KBM-7 (cell line): ENCODE data around the gene FAM193A.

Source experiments
- DNase-seq: peaks from one replicate; pipeline ENCODE4 v3.0.0-alpha.2; 2015
- in situ Hi-C: fragments of 300-500 bp; cut with MboI; formaldehyde crosslinking; loops from 2 replicates; pipeline ENCODE4 v1.14.3; 2020; ENCODE audit warnings: low sequenced_read_pairs, low pct_unique_long_range_greater_than_20kb, mixed read lengths

Gene FAM193A, protein sequence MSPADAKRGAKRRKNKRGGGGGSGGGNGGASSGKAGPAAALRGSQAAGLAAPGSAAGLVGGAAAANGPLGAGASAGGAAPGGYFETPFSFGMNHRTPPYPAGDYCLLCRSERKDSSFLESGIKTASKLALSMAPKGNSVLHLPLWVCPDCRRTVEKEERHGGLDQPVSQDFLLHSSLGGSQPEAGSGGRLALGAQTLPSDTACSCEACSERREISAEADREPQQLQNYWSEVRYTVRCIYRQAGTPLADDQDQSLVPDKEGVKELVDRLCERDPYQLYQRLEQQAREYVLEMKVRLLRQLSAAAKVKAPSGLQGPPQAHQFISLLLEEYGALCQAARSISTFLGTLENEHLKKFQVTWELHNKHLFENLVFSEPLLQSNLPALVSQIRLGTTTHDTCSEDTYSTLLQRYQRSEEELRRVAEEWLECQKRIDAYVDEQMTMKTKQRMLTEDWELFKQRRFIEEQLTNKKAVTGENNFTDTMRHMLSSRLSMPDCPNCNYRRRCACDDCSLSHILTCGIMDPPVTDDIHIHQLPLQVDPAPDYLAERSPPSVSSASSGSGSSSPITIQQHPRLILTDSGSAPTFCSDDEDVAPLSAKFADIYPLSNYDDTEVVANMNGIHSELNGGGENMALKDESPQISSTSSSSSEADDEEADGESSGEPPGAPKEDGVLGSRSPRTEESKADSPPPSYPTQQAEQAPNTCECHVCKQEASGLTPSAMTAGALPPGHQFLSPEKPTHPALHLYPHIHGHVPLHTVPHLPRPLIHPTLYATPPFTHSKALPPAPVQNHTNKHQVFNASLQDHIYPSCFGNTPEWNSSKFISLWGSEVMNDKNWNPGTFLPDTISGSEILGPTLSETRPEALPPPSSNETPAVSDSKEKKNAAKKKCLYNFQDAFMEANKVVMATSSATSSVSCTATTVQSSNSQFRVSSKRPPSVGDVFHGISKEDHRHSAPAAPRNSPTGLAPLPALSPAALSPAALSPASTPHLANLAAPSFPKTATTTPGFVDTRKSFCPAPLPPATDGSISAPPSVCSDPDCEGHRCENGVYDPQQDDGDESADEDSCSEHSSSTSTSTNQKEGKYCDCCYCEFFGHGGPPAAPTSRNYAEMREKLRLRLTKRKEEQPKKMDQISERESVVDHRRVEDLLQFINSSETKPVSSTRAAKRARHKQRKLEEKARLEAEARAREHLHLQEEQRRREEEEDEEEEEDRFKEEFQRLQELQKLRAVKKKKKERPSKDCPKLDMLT (N-terminal part only)

DNA sequence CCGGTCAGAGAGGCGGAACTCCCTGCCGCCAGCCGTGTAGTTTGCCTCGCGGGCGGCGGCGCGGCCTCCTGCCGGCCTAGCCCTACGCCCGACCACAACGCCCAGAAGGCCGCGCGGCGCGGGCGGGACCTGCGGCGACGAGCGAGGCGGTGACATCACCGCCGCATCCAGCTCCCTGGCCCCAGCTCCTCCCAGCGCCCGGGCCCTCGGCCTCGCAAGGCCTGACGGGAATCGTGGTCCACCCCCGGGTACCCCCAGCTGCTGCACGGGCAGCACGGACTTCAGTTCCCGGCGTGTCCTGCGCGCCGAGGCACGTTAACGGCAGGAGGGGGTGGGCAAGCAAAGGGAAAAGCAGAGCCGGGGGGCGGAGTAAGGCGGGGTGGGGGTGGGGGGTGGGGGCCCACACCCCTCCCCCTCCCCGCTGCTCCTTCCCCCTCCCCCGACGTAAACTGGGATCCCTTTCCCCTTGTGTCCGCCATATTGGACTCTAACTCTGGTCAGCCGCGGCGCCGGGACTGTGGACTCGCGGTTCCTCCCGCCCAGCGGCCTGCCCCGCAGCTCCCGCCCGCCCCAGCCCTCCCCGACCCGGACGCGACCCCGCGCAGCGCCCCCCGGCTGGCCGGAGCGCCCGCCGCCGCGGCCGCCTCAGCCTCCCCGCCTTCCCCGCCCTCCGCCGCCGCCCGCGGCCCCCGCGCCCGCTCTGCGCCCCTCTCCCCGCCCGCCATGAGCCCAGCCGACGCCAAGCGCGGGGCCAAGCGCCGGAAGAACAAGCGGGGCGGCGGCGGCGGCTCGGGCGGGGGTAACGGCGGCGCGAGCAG lies at the start of gene FAM193A:
FAM193A (plus strand) TSS at position 455 of the 818 bp plus-strand sequence; CDS start at position 724, 269 bp downstream.
- peak; percentile 99 for DNase-seq
- in situ Hi-C loops = no loop called here

- in situ Hi-C loops = no loop called here
- no peak for DNase-seq
Observed at GRCh38 chr4:2486981-2487380, 49.5 kb upstream of the FAM193A start.

DNA sequence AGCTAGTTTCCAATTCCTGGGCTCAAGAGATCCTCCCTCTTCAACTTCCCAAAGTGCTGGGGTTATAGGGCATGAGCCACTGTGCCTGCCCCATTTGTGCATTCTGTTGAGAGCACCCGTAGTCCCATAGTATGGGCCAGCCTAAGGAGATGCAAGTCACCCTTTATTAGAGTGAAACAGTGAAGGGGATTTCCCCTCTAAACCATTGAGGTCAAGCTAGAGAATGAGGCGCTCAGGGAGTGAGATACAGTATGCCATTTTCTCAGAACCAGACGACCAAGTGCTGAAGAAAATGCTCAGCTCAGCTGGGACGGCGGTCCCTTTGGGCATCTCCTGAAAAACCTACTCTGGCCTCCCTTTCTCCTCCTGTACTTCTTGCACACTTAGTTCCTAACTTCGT lies 48.8 kb upstream of the FAM193A start:
- in situ Hi-C loops = no loop called here
- DNase-seq = no peak

- no peak for DNase-seq
- in situ Hi-C loops = no loop called here
Observed at GRCh38 chr4:2489081-2489805, 47.2 kb upstream of the FAM193A start.

DNA sequence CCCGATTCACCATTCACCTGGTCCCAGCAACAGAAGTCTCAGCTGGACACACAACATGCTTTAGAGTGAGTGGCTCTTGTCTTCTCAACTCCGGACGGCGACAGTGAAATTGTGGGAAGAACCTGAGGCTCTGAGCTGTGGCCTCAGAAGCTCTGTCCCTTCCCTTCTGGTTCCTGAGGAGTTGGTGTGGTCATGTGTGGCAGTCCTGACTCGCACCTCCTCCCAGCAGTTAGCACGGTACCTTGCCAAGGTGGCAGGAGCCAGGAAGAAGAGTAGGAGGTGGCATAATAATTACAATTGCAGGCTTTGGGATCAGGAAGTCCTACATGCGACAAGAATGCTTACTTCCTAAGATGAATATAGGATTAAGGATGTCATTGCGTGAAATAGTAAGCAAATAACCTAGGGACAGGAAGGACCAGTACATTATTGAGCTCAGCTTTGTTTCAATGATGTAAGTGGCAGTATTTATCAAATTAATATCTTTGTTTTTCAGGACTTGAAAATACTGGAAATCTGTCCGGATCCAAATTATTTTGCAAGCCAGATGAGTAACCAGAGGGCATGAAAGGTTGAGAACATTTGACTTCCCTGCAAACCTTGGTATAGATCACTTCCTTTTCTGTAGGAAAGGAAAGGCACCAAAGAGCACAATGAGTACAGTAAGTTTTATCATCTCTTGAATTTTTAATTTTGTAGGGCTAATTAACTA lies 46.5 kb upstream of the FAM193A start:
- in situ Hi-C loops = no loop called here
- no peak for DNase-seq

DNA sequence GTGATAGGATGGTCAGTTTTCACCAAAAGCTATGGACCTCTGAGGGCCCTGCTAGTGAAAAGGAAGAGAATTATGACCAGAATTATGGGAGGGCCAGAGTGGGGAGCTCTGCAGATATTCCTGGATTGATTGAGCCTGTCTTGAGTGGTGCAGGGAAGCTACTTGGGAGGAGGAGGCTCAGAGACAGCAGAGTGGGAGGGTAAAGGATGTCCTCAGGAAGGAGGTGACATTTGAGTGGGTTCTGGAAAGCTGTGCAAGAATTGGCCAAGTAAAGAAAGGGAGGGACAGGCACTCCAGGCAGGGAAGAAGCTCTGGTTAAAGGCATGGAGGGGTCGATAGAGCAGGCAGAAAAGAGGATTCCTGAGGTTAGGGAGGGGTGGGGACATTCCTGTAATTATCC lies 43.5 kb upstream of the FAM193A start:
- in situ Hi-C loops = no loop called here
- DNase-seq = no peak

- no peak for DNase-seq
- in situ Hi-C loops = no loop called here
Observed at GRCh38 chr4:2494992-2495391, 41.5 kb upstream of the FAM193A start.

- no peak for DNase-seq
- in situ Hi-C loops = no loop called here
Observed at GRCh38 chr4:2497324-2497723, 39.1 kb upstream of the FAM193A start.

GRCh38 chr4:2497931-2498330 lies 38.5 kb upstream of the FAM193A start:
- in situ Hi-C loops = no loop called here
- DNase-seq = no peak

- no peak for DNase-seq
- in situ Hi-C loops = no loop called here
Observed at GRCh38 chr4:2500547-2500946, 35.9 kb upstream of the FAM193A start.

- in situ Hi-C loops = no loop called here
- DNase-seq = no peak
Observed at GRCh38 chr4:2501034-2501594, 35.3 kb upstream of the FAM193A start.

DNA sequence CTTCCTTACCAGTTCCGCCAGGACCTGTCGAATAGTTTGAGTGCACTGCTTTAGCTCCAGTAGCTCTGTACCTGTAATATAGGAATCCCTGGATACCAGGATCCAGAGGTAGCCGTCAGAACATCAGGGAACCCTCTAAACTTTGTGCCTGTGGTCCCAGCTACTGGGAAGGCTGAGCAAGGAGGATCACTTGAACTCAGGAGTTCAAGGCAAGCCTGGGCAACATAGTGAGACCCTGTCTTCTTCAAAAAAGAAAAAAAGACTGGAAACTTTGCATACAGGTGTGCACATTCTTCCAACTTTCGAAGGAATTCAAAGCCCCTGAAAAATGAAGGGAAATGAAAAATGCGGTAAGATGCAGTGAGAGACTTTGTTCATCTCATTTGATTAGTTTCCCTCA lies 32.6 kb upstream of the FAM193A start:
- DNase-seq = no peak
- in situ Hi-C loops = no loop called here

DNA sequence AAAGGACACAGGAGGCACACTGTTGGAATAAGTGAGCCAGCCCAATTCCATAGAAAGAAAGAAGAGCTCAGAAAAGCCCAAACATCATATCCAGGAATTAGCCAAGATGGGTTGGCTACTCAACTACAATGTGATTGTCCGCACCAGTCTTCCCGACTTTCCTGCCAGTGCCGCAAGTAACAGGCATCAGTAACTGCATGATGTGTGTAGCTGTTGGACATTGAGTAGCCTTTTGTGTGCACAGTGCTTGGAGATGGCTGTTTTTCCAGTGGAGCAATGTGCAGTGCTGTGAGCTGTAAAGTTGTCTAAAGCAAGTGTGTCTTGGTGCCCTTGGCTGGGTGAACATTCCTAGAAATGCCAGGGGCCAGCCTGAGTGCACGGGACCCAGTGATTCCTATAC lies 29.2 kb upstream of the FAM193A start:
- no peak for DNase-seq
- in situ Hi-C loops = no loop called here

DNA sequence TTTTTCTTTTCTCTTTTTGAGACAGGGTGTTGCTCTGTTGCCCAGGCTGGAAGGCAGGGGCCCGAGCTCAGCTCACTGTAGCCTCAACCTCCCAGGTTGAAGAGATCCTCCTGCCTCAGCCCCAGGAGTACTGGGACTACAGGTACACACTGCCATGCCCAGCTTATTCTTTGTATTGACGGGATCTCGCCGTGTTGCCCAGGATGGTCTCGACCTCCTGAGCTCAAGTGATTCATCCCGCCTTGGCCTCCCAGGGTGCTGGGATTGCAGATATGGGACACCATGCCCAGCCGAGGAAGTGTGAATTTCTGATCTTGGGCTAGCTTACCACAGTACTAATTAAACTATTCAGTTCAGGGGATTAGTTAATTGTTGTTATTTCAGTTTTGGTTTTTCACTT lies 28.6 kb upstream of the FAM193A start:
- no peak for DNase-seq
- in situ Hi-C loops = no loop called here

- no peak for DNase-seq
- in situ Hi-C loops = no loop called here
Observed at GRCh38 chr4:2510351-2511259, 25.8 kb upstream of the FAM193A start.

- in situ Hi-C loops = no loop called here
- DNase-seq = no peak
Observed at GRCh38 chr4:2511645-2512131, 24.8 kb upstream of the FAM193A start.
